IPS-NIHi7 (cell line): ENCODE data around the gene WNT4.

ENCODE experiments used
- DNase-seq: peaks from one replicate; pipeline ENCODE4 v3.0.0; 2012; ENCODE audit warnings: mixed read lengths; ENCODE audit errors: extremely low spot score

WNT4 gene

GRCh38 chr1:22075718-22076117 lies 67.2 kb downstream of the WNT4 start:
- no peak for DNase-seq

GRCh38 chr1:22074803-22075202 lies 68.1 kb downstream of the WNT4 start:
- DNase-seq = no peak

DNA sequence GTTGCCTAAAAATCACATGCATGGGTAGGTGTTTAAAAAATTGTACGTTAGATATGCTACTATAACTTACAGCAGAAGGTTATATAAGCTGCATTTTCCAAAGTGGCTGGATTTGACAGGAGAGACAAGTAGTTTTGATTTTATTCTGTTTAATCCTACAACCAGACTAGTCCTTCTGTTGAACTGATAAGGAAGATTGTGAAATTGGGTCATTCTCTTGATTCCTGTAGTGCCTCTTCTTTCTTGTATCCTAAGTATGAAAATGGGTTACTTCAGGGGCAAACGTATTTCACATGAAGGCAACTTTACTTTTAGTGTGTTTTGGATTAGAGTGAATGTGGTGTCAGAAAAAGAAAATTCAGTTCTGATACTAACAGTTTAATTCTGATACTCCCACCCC lies 71.4 kb downstream of the WNT4 start:
- no peak for DNase-seq
